Astrocyte of the cerebellum (primary cell): ENCODE results near the gene CERS6.
"Not testable (repeated sequence)": the region's sequence is repeated elsewhere in the genome, so short reads cannot be mapped to it uniquely, and the experiment has no call there.

Experiments used
- DNase-seq: peaks from one replicate; pipeline ENCODE4 v3.0.0-alpha.2; 2011; ENCODE audit warnings: low read depth
- H3K4me3 ChIP-seq: 2 replicates; pipeline ENCODE4 v1.5.1; 2011; ENCODE audit warnings: mild to moderate bottlenecking, low read depth, low read length, moderate library complexity
- in situ Hi-C: cut with HindIII; loops from 2 replicates; pipeline ENCODE4 v1.10.0; 2017; ENCODE audit warnings: low sequenced_read_pairs
- TF ChIP-seq, protein P1 (sequence below): IDR thresholded peaks from 2 replicates; pipeline ENCODE4 v1.5.1; 2012; ENCODE audit warnings: low read length, low read depth, moderate library complexity, mild to moderate bottlenecking; ENCODE audit errors: missing control alignments

Gene CERS6

DNA sequence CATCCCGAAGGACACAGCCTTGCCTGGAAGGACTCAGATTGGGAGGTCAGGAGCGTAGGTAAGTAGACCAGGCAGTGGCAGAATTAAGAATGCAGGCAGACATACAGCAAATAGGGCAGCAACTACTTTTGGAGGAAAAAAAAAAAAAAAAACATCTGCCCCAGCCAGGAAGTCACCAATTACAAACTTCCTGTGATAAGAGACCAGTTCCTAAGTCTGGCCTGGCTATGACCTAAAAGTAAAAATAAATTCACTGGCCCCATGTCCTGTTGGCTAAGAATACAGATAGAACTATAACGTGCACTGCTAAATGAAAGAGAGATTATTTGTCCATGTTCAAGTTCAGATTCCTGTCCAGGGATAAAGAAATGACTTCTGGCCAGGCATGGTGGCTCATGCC is 301.2 kb downstream of the CERS6 start:
- no peak for DNase-seq
- in situ Hi-C loops: no loop called here
- TF ChIP-seq, protein P1, sequence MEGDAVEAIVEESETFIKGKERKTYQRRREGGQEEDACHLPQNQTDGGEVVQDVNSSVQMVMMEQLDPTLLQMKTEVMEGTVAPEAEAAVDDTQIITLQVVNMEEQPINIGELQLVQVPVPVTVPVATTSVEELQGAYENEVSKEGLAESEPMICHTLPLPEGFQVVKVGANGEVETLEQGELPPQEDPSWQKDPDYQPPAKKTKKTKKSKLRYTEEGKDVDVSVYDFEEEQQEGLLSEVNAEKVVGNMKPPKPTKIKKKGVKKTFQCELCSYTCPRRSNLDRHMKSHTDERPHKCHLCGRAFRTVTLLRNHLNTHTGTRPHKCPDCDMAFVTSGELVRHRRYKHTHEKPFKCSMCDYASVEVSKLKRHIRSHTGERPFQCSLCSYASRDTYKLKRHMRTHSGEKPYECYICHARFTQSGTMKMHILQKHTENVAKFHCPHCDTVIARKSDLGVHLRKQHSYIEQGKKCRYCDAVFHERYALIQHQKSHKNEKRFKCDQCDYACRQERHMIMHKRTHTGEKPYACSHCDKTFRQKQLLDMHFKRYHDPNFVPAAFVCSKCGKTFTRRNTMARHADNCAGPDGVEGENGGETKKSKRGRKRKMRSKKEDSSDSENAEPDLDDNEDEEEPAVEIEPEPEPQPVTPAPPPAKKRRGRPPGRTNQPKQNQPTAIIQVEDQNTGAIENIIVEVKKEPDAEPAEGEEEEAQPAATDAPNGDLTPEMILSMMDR: no peak
- H3K4me3 ChIP-seq: no peak overlapping the region

DNA sequence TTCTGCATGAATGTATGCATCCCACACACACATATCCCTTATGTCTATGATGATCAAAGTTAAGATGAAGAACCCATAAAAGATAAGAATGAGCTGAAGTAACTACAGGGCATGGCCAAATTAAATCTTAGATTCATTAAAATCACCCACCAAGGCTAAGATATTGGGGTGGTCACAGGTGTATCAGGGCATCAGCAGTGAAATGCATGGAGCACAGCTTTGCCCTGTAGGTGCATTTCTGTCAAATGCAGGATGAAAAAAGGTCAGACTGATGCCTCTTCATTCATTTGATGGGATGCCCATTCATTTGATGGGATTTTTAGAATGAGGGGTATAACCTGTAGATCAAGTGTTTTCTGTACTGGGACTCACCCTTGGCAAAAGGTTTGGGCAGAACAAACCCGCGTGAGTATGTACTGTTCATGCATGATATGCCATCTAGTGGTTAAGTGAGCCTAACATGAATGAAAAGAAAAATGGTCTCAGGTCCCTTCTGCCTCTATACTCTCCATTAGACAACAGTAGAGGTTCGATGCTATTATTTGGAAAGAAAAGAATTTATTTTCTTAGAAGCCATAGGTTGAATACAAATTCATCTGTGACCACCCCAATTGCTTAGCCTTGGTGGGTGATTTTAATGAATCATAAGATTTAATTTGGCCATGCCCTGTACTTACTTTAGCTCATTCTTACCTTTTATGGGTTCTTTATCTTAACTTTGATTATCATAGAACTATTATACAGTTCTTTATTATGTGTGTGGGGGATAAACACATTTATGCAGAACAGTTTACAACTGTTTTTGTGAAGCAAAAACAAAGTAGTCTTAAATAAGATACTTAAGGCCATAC is 303.1 kb downstream of the CERS6 start:
- in situ Hi-C loops: no loop called here
- no peak overlapping the region for H3K4me3 ChIP-seq
- TF ChIP-seq, protein P1: peak; percentile 68
- DNase-seq: peak; percentile 38

- TF ChIP-seq, protein P1: no peak
- no peak overlapping the region for H3K4me3 ChIP-seq
- no peak for DNase-seq
- in situ Hi-C loops: no loop called here
Measured at GRCh38 chr2:168765401-168765800, 309.3 kb downstream of the CERS6 start.

DNA sequence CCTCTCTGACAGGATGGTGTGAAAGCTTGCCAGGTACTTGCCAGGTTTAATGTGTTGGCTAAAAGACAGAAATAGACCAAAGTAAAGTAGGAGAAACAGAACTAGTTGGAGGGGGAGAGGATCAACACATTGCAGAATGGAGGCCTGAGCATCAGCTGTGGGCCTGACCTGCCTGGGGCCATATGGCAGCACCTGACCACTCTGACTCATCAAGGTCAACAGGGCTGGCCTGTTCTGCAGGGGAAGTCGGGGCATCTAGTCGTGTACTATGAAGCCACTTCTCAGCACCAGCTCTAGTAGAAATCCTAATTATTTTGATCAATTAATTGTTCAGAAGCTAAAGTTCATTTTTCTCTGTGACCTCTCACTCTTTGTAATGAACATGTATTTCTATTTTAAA is 310.5 kb downstream of the CERS6 start:
- no peak for DNase-seq
- H3K4me3 ChIP-seq: no peak overlapping the region
- TF ChIP-seq, protein P1: no peak
- in situ Hi-C loops: no loop called here

GRCh38 chr2:168767258-168767657 is 311.2 kb downstream of the CERS6 start:
- in situ Hi-C loops: no loop called here
- H3K4me3 ChIP-seq: no peak overlapping the region
- TF ChIP-seq, protein P1: no peak
- no peak for DNase-seq

GRCh38 chr2:168768357-168768756 is 312.3 kb downstream of the CERS6 start:
- in situ Hi-C loops, DNase-seq: not testable (repeated sequence)

GRCh38 chr2:168770796-168771195 is 314.7 kb downstream of the CERS6 start:
- TF ChIP-seq, protein P1: no peak
- no peak for DNase-seq
- in situ Hi-C loops: no loop called here
- no peak overlapping the region for H3K4me3 ChIP-seq

More at GRCh38 chr2:168768357-168768756, 312.3 kb downstream of the CERS6 start:
- H3K4me3 ChIP-seq: not testable (repeated sequence)
